Measurements from ENCODE around the gene OR51G1. TPM values are rescaled to one million over a fixed set of nuclear protein-coding genes. Genes with fewer than 3 reads are reported as not detected.

The OR51G1 gene
- total and polyA plus RNA-seq, 9 donors: not detected

GRCh38 chr11:4882543-4882942, 41.6 kb downstream of the OR51G1 start:
- H3K4me3 ChIP-seq: no peak overlapping the region
- intact Hi-C loops (cut with DNase I): no loop called here
- WGBS, 3 donors: 81 to 84% (median 83%) methylated on average over 5 of the region's 5 CpGs
- H3K9me3 ChIP-seq: no peaks in the 10 kb centered on the region
- H3K36me3 ChIP-seq: no peaks in the 10 kb centered on the region
- H3K27ac ChIP-seq: no peak overlapping the region
- TF ChIP-seq CTCF (IDR thresholded peaks at IDR 0.05) (no peak), POLR2A (IDR thresholded peaks at IDR 0.05) (no peak), EP300 (IDR thresholded peaks at IDR 0.05) (no peak)
- H3K4me1 ChIP-seq (ENCODE audit: insufficient read depth): no peaks in the 10 kb centered on the region
- DNase-seq: no peak
- H3K27me3 ChIP-seq: no peaks in the 10 kb centered on the region

- intact Hi-C loops (cut with DNase I): no loop called here
- no peak for TF ChIP-seq EP300 (IDR thresholded peaks at IDR 0.05)
- TF ChIP-seq CTCF (IDR thresholded peaks at IDR 0.05): no peak
- TF ChIP-seq POLR2A (IDR thresholded peaks at IDR 0.05): no peak
- Histone ChIP-seq H3K9me3 (no peaks in the 10 kb centered on the region), H3K36me3 (no peaks in the 10 kb centered on the region), H3K4me3 (no peak within 1 kb of the TSS), H3K27me3 (no peaks in the 10 kb centered on the region), H3K27ac (no peak within 1 kb of the TSS), H3K4me1 (ENCODE audit: insufficient read depth) (no peaks in the 10 kb centered on the region)
- WGBS, 3 donors: 65 to 67% (median 67%) methylated on average over 8 of the region's 8 CpGs
- DNase-seq: no peak
Observed at GRCh38 chr11:4881860-4882500, 42.2 kb downstream of the OR51G1 start, which contains the start of gene OR51T1. Gene OR51T1 (plus strand): TSS chr11:4881900. CDS start chr11:4881900, 0 bp downstream.

- no peak overlapping the region for H3K27ac ChIP-seq
- no peak for TF ChIP-seq POLR2A (IDR thresholded peaks at IDR 0.05)
- no peak for TF ChIP-seq EP300 (IDR thresholded peaks at IDR 0.05)
- TF ChIP-seq CTCF (IDR thresholded peaks at IDR 0.05): no peak
- H3K27me3 ChIP-seq: no peaks in the 10 kb centered on the region
- no peaks in the 10 kb centered on the region for H3K36me3 ChIP-seq
- no peaks in the 10 kb centered on the region for H3K9me3 ChIP-seq
- H3K4me1 ChIP-seq (ENCODE audit: insufficient read depth): no peaks in the 10 kb centered on the region
- 59 to 73% (median 69%) methylated on average over 4 of the region's 4 CpGs for whole genome bisulfite sequencing, 3 donors
- no peak overlapping the region for H3K4me3 ChIP-seq
- intact Hi-C loops (cut with DNase I): no loop called here
- DNase-seq: no peak
Observed at GRCh38 chr11:4881188-4881587, 43.0 kb downstream of the OR51G1 start.

Other genes with a start within 250 kb of the OR51G1 start
- under 1 TPM in 4 of 7 donors, not detected in 3; 0.11 to 0.65 (median 0.23) TPM for gene OR51E2, start 226.5 kb downstream of the OR51G1 start, total RNA-seq
- gene OR51E2, start 226.5 kb downstream of the OR51G1 start, polyA plus RNA-seq: 1 to 10 TPM in 1 of 2 donors, under 1 TPM in 1; 0.67 to 2.0 TPM
- gene MMP26, start 219.6 kb downstream of the OR51G1 start, total RNA-seq: under 1 TPM in 1 of 7 donors, not detected in 6; 0.23 TPM
- not detected for gene MMP26, start 219.6 kb downstream of the OR51G1 start, polyA plus RNA-seq
- gene OR51F1, start 154.4 kb downstream of the OR51G1 start, total RNA-seq: not detected
- not detected for gene OR51F1, start 154.4 kb downstream of the OR51G1 start, polyA plus RNA-seq
- not detected for gene OR52R1, start 120.0 kb downstream of the OR51G1 start, total RNA-seq
- not detected for gene OR52R1, start 120.0 kb downstream of the OR51G1 start, polyA plus RNA-seq
- gene OR51F2, start 103.0 kb downstream of the OR51G1 start, total RNA-seq: not detected
- not detected for gene OR51F2, start 103.0 kb downstream of the OR51G1 start, polyA plus RNA-seq
- not detected for gene OR51S1, start 75.1 kb downstream of the OR51G1 start, total RNA-seq
- not detected for gene OR51S1, start 75.1 kb downstream of the OR51G1 start, polyA plus RNA-seq
- gene OR51T1, start 42.4 kb downstream of the OR51G1 start, total RNA-seq: not detected
- gene OR51T1, start 42.4 kb downstream of the OR51G1 start, polyA plus RNA-seq: not detected
- gene OR51A7, start 20.6 kb downstream of the OR51G1 start, total RNA-seq: not detected
- not detected for gene OR51A7, start 20.6 kb downstream of the OR51G1 start, polyA plus RNA-seq
- not detected for gene OR51G2, start 5.0 kb downstream of the OR51G1 start, total RNA-seq
- gene OR51G2, start 5.0 kb downstream of the OR51G1 start, polyA plus RNA-seq: not detected
- not detected for gene OR51A4, start 23.3 kb upstream of the OR51G1 start, total RNA-seq
- gene OR51A4, start 23.3 kb upstream of the OR51G1 start, polyA plus RNA-seq: not detected
- not detected for gene OR51A2, start 31.4 kb upstream of the OR51G1 start, total RNA-seq
- not detected for gene OR51A2, start 31.4 kb upstream of the OR51G1 start, polyA plus RNA-seq
- gene OR51L1, start 70.5 kb upstream of the OR51G1 start, total RNA-seq: not detected
- not detected for gene OR51L1, start 70.5 kb upstream of the OR51G1 start, polyA plus RNA-seq
- not detected for gene OR52J3, start 122.2 kb upstream of the OR51G1 start, total RNA-seq
- gene OR52J3, start 122.2 kb upstream of the OR51G1 start, polyA plus RNA-seq: not detected
- not detected for gene OR52E2, start 135.3 kb upstream of the OR51G1 start, total RNA-seq
- not detected for gene OR52E2, start 135.3 kb upstream of the OR51G1 start, polyA plus RNA-seq
- gene OR52E1, start 145.2 kb upstream of the OR51G1 start, total RNA-seq: not detected
- gene OR52E1, start 145.2 kb upstream of the OR51G1 start, polyA plus RNA-seq: not detected
- not detected for gene OR52A5, start 214.0 kb upstream of the OR51G1 start, total RNA-seq
- gene OR52A5, start 214.0 kb upstream of the OR51G1 start, polyA plus RNA-seq: not detected
- gene OR52A1, start 230.4 kb upstream of the OR51G1 start, total RNA-seq: under 1 TPM in 1 of 7 donors, not detected in 6; 0.02 TPM
- gene OR52A1, start 230.4 kb upstream of the OR51G1 start, polyA plus RNA-seq: not detected